ENCODE results near the gene ARMC3. TPM values are rescaled to one million over a fixed set of nuclear protein-coding genes. Genes with fewer than 3 reads are reported as not detected.

The ARMC3 gene
- total RNA-seq, 1 experiment from 2014 or later, result 0.09 TPM

- H3K9me3 Mint-ChIP-seq, result peaks cover 17 to 23% of the 10 kb centered on the region in 2 experiments
- no peaks in the 10 kb centered on the region for H3K9me3 ChIP-seq (ENCODE audit: control insufficient read depth, low read depth, low read length)
- H3K4me3 Mint-ChIP-seq, result no peak overlapping the region
- no peaks in the 10 kb centered on the region for H3K79me1 ChIP-seq (ENCODE audit: insufficient read depth, low read depth, low read length, poor library complexity, severe bottlenecking)
- TF ChIP-seq CTCF (conservative IDR thresholded peaks at IDR 0.05), result no peak
- peaks cover 4 to 15% (median 8%) of the 10 kb centered on the region in 3 experiments; a peak in 6 of 7 replicates for H3K36me3 Mint-ChIP-seq (ENCODE audit: insufficient read depth in 1 of 3, low read depth in 3 of 3)
- H3K9ac ChIP-seq (ENCODE audit: extremely low read depth, insufficient read length, low read length), result no peak overlapping the region
- no peaks in the 10 kb centered on the region for H3K79me2 ChIP-seq (ENCODE audit: insufficient read depth, low read length)
- H2AFZ ChIP-seq (ENCODE audit: low read length), result no peak overlapping the region
- no peak for DNase-seq
- no peak overlapping the region for H2BK120ac ChIP-seq (ENCODE audit: low read depth, low read length, poor library complexity, severe bottlenecking)
- no peak overlapping the region for H3K23ac ChIP-seq (ENCODE audit: insufficient read length, low read depth, low read length)
- H4K91ac ChIP-seq (ENCODE audit: insufficient read length, low read depth, low read length), result no peak overlapping the region
- no peak overlapping the region for H2BK12ac ChIP-seq (ENCODE audit: insufficient read length, low read depth, low read length)
- H3K18ac ChIP-seq (ENCODE audit: insufficient read length, low read depth, low read length), result no peak overlapping the region
- no peak overlapping the region for H3K14ac ChIP-seq (ENCODE audit: insufficient read depth, low read length)
- H3K27me3 Mint-ChIP-seq (ENCODE audit: low read depth), result peaks cover 2% of the 10 kb centered on the region
- H3T11ph ChIP-seq (ENCODE audit: low read length), result no peak overlapping the region
- WGBS (ENCODE audit: extremely low coverage, insufficient read length, low lambda C conversion rate), result no CpG with 5 or more reads among the region's 2 CpGs
- H2BK5ac ChIP-seq (ENCODE audit: insufficient read length, low read length), result no peak overlapping the region
- H2BK15ac ChIP-seq (ENCODE audit: low read depth, low read length), result no peak overlapping the region
- no peak overlapping the region for H3K56ac ChIP-seq (ENCODE audit: insufficient read length, low read depth, low read length)
- H4K5ac ChIP-seq (ENCODE audit: insufficient read length, low read depth, low read length), result no peak overlapping the region
- peaks cover 13 to 16% of the 10 kb centered on the region in 2 experiments for H3K4me1 Mint-ChIP-seq
- H3K4me2 ChIP-seq (ENCODE audit: insufficient read depth, insufficient read length, low read length), result no peak overlapping the region
- H3K4me1 ChIP-seq (ENCODE audit: insufficient read depth, low read length), result no peaks in the 10 kb centered on the region
- no peaks in the 10 kb centered on the region for H3K27me3 ChIP-seq (ENCODE audit: insufficient read depth, low read length)
- no peaks in the 10 kb centered on the region for H4K20me1 ChIP-seq (ENCODE audit: control insufficient read depth, insufficient read depth, insufficient read length)
- no peak overlapping the region for H3K4ac ChIP-seq (ENCODE audit: low read depth, low read length)
- no peak overlapping the region for H3K27ac ChIP-seq (ENCODE audit: insufficient read length, low read depth, low read length)
- no peak overlapping the region for H3K27ac Mint-ChIP-seq
- H3K23me2 ChIP-seq (ENCODE audit: insufficient read length, low read depth, low read length, poor library complexity, severe bottlenecking), result no peaks in the 10 kb centered on the region
- H2AK5ac ChIP-seq (ENCODE audit: insufficient read length, low read length), result no peak overlapping the region
- no peak overlapping the region for H4K8ac ChIP-seq (replicated peaks; ENCODE audit: insufficient read length, low read depth, low read length)
- no peak overlapping the region for H2BK20ac ChIP-seq (ENCODE audit: low read depth, low read length, poor library complexity, severe bottlenecking)
Observed at GRCh38 chr10:22893781-22894180, 34.1 kb upstream of the ARMC3 start.

All from H9 (cell line).